Activated naive CD4-positive, alpha-beta T cell (primary cell): ENCODE data around the gene LRRC43.

Experiments used
- DNase-seq, 4 experiments: peaks; one replicate each; lab custom pipeline; 2025; lab: John Stamatoyannopoulos, UW

The LRRC43 gene, protein sequence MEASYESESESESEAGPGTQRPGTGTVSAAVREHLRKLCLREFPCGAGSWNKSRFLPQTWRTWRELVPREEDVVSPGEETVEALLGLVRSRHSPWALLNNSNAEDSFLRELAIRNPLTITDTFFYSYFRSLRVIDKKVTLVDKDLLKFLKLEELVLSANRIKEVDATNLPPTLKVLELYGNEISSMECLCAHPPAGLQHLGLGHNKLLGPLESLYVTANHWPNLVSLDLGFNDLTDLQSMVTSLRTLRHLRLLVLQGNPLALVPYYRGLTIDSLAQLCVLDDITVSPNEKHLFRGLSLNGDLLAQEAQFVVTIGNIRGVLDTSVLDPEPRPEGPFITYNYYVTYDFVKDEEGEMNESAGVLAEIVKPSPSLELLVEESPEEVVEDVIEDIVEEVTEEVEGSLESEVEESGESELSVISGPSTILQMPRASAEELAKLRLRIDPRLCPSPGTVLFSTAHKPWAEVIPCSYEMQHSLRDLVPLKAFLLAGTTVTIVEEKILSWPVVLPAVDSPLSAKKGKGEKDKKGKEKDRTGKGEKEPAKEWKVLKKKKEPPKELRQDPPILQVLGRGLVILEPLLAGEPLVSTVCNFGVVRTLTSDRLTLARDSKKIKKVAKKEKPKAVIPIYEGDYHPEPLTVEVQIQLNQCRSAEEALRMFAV

DNA sequence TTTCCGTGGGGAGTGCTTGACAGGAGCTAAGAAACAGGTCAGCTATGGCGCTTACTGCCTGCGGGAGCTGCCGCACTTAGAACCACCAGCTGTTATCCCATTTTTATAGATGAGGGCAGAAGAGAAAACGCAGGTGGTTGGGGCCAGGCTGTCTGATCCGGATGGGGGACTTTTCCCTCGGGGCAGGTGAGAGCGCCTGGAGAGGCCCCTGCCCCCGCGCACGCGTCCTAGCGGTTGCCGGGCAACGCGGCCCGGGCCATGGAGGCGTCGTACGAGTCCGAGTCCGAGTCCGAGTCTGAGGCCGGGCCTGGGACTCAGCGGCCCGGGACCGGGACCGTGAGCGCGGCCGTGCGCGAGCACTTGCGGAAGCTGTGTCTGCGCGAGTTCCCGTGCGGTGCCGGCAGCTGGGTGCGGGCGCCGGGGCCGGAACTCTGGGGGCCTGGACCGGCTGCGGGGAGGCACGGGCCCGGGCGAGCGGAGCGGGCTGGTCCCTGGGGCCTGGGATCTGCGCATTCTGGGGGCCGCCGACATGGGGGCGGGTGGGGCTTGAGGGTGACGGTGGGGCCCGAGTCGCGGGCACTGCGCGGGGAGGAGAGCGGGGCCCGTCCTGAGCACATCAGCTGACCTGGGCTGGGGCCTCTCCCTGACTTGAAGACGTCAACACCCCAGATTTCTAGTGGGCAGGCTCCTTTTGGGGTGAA lies at the start of gene LRRC43:
Gene LRRC43 (plus strand): TSS at position 237 of the 701 bp plus-strand sequence. CDS start 22 bp downstream, at position 259.
- DNase-seq, result peak in 2 of 4 experiments; percentile 16 to 33

DNA sequence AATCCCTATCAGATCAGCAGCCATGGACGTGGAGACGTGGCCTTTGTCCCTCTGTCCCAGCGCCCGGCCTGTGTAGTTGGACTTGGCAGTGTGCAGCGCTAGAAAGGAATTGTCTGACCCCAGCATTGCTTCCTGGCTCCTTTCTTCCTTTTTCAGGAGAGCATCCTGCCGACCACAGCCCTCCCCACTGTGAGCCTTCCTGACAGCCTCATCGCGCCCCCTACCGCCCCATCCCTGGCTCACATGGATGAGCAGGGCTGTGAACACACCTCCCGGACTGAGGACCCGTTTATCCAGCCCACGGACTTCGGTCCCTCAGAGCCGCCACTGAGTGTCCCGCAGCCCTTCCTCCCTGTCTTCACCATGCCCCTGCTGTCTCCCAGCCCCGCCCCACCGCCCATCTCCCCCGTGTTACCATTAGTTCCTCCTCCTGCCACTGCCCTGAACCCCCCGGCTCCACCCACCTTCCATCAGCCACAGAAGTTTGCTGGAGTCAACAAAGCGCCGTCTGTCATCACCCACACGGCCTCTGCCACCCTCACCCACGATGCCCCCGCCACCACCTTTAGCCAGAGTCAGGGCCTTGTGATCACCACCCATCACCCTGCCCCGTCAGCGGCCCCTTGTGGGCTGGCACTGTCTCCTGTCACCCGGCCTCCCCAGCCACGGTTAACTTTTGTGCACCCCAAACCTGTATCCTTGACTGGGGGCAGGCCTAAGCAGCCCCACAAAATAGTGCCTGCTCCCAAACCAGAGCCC lies 49.6 kb upstream of the LRRC43 start:
- DNase-seq, result no peak

DNA sequence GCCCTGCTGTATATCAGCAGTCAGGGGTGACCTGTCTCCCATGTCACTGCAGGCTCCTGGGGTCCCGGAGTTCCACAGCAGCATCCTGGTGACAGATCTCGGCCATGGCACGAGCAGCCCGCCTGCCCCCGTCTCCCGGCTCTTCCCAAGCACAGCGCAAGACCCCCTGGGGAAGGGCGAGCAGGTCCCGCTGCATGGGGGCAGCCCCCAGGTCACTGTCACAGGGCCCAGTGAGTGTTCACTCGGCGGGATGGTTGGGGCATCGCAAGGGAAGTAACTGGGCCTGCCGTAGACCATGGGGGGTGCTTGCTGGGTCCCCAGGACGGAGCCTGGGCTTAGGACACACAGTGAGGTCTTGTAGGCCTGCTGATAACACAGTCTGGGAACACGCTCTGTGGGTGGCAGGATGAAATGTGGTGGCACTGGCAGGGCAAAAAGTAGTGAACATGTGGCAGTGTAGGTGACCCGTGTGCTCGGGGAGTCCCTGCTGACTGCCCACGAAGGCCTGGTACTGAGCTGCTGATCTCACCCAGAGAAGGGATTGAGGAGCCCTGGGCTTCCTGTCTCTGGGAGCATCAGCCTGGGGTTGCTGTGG lies 47.4 kb upstream of the LRRC43 start:
- no peak for DNase-seq

DNA sequence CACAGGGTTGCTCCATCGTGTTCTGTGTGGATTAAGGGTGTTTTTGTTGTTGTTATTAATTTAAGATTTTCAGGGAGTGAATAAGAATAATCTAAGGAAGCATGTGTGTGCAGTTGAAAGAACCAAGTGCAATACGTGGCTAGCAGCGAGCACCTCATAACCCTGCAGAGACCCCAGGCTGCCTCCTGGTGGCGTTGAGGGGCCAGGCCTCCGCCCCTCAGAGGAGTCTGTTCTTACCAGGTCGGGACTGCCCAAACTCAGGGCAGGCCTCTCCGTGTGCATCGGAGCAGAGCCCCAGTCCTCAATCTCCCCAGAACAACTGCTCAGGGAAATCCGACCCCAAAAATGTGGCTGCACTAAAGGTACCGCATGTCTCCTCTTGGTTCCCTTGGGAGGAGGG lies 45.7 kb upstream of the LRRC43 start:
- no peak for DNase-seq

DNA sequence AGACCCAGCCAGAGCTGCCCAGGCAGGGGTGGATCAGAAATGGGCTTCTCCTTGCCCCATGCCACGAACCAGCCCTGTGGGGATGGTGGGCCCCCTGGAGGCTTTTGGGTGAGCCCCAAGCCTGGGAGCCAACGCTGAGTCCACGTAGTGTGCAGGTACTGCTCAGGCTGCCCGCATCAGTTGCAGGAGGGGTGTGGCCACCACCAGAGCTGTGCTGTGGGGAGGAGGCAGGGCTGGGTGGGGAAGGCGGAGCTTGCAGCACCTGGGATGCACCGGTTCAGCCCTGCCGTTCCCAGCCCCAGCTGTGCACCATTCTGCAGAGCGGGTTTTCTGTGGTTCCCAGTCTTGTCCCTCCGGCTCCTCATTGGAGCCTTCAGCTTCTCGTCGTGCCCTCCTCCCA lies 45.2 kb upstream of the LRRC43 start:
- DNase-seq, result no peak

DNA sequence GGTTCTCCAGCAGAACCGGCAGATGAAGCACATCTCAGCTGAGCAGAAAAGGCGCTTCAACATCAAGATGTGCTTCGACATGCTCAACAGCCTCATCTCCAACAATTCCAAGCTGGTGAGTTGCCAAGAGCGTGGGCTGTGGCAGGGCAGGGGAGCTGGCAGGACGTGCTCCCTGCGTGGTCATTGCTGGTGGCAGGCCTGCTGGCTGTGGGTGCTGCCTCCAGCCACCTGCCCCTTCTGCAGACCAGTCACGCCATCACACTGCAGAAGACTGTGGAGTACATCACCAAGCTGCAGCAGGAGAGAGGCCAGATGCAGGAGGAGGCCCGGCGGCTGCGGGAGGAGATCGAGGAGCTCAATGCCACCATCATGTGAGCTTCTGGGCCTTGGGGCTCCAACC lies 44.7 kb upstream of the LRRC43 start:
- DNase-seq, result no peak

DNA sequence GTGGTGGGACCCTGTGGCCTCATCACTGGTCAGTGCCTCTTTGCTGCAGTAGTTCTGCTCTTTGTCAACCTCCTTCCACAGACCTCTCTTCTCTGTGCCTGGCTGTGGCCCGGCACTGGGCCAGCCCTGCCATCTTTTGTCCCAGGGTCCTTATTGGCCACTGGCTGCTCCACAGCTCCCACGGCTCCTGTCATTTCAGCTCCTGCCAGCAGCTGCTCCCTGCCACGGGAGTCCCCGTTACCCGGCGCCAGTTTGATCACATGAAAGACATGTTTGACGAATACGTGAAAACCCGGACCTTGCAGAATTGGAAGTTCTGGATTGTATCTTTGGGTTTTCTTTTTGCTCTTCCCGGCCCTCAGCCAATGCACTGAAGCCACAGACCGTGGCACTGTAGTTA lies 44.3 kb upstream of the LRRC43 start:
- DNase-seq, result no peak

DNA sequence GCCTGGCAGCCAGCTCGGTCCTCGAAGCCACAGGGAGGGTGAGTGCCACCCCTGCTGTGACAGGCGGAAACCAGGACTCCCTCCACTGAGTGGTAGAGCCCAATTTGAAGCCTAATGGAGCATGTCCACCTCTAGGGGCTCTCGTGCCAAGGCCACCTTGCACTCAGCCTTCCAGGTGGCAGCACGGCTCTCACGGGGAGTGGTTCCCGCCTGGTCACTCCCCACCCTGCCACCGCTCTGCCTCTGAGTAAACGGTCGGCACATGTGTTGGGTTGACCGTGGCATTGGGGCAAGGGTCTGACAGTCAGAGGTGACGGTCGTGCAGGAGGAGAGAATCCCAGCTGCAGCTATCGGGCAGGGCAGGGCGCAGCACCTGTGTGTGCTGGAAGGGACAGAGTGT lies 43.7 kb upstream of the LRRC43 start:
- no peak for DNase-seq

DNA sequence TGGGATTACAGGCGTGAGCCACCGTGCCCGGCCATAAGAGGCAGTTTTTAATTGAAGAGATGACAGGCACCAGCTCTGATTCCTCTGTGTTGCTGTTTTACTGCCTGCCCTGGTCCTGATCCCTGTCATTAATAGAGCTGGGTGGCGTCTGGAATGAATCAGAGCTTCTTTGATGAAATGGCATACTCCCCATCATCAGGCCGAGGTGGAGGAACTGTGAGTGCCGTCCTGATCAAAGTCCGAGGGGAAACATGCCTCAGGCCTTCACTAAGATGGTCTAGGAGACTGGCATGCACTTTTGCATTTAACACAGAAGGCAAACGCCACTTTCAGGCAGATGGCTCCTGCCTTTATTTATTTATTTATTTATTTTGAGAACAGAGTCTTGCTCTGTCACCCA lies 43.0 kb upstream of the LRRC43 start:
- DNase-seq, result no peak

DNA sequence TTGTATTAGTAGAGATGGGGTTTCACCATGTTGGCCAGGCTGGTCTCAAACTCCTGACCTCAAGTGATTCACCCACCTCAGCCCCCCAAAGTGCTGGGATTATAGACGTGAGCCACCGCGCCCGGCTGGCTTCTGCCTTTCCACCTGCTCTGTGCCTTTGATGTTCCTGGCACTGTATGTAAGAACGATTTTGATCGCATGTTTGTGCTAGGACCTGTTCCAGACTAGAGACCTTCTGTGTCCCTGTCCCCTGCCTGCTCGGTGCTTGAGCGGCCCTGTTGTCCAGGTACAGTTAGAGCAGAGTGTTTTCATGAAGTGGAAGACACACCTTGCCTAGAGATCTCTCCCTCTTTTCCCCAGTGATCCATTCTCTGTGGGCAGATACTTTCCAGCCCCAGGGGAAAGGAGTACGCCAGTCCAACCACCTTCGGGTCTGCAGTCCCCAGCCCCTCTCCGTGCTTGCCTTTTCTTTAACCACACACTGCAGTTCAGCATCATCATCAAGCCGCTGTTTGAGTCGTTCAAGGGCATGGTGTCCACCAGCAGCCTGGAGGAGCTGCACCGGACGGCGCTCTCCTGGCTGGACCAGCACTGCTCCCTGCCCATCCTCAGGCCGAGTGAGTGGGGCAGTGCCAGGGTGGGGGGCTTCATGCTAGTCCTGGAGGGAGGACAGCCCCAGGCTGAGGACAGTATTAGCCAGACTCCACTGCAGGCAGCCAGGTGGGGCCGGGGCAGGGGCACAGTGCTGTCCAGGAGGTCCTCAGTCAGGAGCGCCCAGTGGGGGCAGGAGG lies 42.3 kb upstream of the LRRC43 start:
- DNase-seq, result no peak

DNA sequence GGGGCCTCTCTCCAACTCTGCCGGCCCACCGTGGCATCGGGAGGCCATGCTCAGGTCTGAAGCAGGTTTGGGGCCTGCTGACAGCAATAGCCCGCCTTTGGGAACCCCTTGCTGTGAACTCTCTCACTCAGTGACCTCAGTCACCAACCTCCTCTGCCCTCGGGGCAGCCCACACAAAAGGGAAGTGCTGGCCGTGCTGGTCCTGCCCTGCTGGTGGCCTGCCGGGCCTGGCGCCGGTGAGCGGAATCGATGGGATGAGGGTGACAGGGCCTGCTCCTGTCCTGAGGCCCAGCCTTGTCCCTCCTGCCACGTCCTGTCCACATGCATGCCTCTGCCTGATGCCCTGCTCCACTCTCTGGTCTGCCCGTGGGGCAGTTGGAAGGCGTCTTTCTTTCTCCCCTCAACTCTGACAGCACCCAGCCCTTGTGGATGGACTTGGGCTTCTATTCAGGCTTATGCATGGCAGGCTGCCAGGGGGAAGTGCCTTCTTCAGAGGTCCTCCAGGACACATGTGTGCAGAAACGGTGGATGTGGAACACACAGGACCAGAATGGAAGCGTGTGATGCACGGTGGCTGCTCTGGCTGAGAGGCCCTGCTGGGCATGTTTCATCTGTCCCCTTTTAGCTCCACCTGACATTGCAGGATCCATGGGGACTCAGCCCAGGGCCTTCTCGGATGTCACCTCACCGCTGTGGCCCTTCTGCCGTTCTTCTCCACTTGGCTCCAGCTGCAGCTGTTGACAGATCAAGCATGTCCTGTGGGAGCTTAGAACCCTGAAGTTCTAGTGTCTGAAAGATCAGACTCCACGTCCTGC lies 40.8 kb upstream of the LRRC43 start:
- DNase-seq, result no peak

DNA sequence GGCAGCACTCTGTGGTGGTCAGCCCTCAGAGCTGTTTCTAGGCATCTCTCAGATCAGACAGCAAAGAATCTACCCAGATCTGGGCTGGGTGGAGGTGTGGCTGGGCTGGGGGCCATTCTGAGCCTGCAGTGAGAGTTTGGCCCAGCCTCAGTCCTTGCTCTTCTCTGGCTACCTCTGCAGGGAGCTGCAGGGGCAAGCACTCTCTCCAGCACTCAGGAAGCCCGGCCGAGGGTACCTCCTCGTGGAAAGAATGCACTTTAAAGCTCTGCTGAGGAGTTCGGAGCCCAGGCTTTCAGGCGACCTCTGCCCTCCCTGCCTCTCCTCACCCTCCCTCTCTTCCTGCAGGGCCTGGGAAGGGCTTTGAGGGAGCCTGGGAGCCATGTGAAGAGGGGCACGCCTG lies 40.1 kb upstream of the LRRC43 start:
- no peak for DNase-seq

DNA sequence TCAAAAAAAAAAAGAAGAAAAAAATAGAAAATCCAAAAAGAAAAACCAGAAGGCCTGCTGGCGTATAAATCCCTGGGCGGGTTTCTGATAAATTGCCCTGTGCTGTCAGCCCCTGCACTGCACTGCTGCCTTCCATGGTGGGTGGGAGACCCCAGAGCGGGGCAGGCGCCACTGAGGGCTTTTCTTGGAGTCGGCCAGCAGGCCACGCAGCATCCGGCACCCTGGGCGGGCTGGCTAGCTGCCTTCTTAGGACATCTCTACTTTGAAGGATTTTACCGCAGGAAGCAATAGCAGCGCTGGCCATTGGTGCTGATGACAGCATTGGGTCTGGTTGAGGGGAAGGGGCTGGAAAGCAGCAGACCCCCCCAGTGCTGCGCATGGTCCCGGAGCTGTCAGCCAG lies 38.0 kb upstream of the LRRC43 start:
- DNase-seq, result no peak

DNA sequence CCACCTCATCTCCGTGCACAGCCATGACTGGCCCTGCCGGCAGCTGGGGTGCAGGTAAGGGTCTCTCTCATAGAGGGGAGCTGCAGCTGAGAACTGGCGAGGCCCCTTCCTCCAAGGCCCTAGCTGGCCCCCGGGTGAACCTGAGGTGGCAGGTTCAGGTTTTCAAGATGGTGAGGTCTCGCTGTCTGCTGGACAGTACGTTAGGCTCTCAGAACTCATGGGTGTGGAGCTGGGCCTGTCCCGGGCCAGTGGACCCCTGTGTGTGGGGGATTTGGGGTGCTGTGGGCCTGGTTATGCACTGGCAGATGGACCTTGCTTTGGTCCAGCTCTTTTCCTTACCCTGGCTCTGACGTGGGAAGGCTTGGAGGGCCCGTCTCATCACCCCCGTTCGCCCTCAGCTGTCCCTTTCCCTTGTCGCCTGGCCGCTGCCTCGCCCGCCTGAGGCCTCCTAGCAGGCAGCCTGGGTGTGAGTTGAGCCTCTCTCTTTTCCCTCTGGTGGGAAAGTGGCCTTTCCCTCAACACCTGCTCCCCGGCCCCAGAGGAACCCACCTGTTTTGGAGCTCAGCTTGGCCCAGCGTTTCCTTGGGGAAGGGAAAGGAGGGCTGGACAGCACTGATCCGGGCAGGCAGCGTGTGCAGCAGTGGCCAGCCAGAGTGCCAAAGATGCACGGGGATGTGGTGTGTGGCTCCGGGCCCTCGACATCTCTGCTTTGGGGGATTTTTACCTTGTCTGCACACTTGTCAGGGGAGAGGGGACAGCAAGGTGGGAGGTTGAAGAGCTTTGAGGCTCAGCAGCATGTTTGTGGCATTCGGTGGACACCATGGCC lies 37.2 kb upstream of the LRRC43 start:
- no peak for DNase-seq

DNA sequence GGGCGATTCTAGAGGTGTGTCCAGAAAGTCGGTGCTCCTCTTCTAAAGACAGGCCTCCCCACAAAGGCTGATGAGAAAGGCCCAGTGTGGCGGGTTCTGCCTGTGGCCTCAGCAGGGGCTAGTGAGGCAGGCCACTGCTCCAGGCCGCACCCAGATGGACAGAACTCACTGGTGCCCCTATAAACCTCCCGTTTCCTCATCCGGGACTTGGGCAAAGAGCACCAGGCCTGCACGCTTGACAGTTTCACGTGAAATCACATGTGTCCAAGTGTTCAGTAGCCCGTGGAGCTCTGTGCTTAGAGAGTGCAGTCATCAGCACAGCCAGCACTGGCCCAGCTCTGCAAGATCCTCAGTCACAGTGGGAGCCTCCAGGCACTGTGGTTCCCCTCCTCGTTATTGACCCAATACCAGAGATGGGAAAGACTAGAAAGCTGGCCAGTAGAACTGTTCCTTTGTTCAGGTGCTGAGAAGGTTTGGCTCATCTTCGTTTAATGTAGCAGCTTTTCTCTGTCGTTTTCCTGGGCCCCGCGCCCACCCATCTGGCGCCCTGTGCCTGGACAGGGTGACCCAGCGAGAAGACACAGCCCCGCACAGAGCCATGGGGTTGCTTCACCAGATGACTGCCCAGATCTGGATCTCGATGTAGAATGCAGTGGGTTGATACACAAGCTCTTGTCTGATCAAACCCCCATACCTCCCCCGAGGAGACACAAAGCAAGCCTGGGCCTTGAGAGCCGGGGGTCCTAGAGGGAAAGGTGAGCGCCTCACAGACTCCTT lies 35.2 kb upstream of the LRRC43 start:
- no peak for DNase-seq

DNA sequence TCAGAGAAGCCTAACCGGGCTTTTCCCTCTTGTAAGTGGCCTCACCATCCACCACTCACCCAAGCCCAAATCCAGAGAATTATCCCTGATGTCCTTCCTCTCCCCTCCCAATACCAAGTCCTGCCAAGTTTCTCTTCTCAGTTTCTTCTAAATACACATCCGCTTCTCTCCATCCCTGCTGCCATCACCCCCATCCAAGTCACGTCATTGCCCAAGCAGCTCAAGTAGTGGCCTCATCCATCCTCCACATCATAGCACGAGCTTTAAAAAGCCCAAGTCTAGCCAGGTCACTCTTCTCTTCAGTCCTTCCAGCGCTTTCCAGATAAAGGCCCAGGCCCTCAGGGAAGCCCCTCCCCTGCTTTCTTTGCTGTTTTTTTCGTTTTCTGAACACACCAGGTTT lies 34.3 kb upstream of the LRRC43 start:
- DNase-seq, result no peak

DNA sequence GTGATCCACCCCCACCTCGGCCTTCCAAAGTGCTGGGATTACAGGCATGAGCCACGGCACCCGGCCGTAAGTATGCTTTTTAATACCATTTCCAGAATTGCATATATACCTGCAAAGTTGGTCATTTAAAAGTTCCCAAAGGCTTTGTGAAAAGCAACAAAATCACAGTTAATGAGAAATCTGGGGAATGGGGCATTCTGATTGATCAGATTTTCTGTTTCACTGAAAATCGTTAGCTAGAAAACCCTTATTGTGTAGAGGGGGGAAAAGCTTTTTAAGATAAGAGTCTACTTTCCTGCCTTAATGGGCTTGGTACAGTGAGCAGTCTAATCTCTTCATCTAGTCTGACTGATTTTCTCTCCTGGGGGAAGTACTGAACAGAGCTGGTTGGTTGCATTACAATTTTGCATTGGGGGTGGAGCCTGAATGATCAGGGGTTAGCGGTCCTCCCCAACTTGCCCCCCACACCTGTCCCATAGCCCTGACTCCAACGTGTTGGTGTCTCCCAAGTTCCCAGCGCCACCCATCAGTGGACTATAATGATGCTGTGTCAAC lies 32.7 kb upstream of the LRRC43 start:
- DNase-seq, result no peak

DNA sequence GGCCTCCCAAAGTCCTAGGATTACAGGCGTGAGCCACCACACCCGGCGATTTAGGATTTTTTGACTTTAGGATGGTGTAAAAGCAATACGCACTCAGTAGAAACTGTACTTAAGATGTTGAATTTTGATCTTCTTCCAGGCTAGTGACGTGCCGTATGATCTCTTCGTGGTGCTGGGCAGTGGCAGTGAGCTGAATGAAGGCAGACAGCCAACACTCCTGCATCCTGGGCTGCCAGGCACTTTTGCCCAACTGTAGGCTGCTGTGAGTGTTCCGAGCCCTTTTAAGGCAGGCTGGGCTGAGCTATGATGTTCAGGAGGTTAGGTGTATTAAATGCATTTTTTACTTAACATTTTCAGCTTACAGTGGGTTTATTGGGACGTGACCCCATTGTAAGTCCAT lies 30.2 kb upstream of the LRRC43 start:
- DNase-seq, result no peak
